ENCODE measurements around the gene DCUN1D5.

The DCUN1D5 gene

DNA sequence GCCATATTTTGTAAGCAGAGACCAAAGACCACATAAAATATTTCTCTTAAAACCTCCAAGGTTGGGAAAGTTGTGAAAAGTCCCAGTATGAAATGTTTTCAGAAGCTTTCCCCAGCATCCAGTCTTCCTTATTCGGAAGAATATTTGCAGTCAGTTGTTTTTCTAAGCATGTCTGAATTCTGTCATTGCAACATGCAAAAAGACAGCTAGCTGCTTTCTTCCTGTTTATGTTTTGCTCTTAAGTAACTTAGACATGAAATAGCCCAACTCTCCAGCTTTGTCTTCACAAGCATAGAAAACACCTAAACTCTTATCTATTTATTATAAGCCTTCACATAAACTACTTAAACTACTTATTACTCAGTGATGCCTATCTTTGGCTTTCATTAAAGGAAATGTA, 78.5 kb downstream of the DCUN1D5 start:
- no peak for DNase-seq (ENCODE audit: low read depth)
- no peak overlapping the region for H3K4me3 ChIP-seq (ENCODE audit: low read depth, low read length)
- in situ Hi-C loops (cut with HindIII; ENCODE audit: low sequenced_read_pairs): no loop called here
- TF ChIP-seq, protein P1, sequence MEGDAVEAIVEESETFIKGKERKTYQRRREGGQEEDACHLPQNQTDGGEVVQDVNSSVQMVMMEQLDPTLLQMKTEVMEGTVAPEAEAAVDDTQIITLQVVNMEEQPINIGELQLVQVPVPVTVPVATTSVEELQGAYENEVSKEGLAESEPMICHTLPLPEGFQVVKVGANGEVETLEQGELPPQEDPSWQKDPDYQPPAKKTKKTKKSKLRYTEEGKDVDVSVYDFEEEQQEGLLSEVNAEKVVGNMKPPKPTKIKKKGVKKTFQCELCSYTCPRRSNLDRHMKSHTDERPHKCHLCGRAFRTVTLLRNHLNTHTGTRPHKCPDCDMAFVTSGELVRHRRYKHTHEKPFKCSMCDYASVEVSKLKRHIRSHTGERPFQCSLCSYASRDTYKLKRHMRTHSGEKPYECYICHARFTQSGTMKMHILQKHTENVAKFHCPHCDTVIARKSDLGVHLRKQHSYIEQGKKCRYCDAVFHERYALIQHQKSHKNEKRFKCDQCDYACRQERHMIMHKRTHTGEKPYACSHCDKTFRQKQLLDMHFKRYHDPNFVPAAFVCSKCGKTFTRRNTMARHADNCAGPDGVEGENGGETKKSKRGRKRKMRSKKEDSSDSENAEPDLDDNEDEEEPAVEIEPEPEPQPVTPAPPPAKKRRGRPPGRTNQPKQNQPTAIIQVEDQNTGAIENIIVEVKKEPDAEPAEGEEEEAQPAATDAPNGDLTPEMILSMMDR (IDR thresholded peaks at IDR 0.05; ENCODE audit: low read depth, low read length, missing control alignments): no peak
